MCF 10A (cell line): ENCODE measurements around the gene AGBL4. TPM values are rescaled to one million over a fixed set of nuclear protein-coding genes. Genes with fewer than 3 reads are reported as not detected.

Source experiments
- BruUV-seq: library from RNA; stranded (reverse); fragments of 400-500 nt; replicated peaks from 2 replicates; lab custom pipeline; 2021; lab: Mats Ljungman, UMichigan
- CTCF ChIA-PET: fragments of 300-600 bp; sonication (Branson Sonifier 250); formaldehyde crosslinking; extraction: SDS; loops from one replicate; lab custom pipeline; 2021; ENCODE audit warnings: antibody characterized with exemption, inconsistent platforms; lab: Yijun Ruan, JAX
- POLR2A ChIA-PET: fragments of 300-600, 350-650 bp; sonication (Branson Sonifier 250); formaldehyde crosslinking; extraction: SDS; loops from one replicate; lab custom pipeline; 2020; ENCODE audit warnings: antibody characterized with exemption, inconsistent platforms; lab: Yijun Ruan, JAX
- DNase-seq: peaks from one replicate; pipeline ENCODE4 v3.0.0-alpha.2; 2018; ENCODE audit not compliant: unreplicated experiment
- H3K27ac Mint-ChIP-seq: one replicate; pipeline ENCODE4 v1.8.0; 2022; ENCODE audit warnings: mild to moderate bottlenecking, low read depth, mixed read lengths; ENCODE audit not compliant: unreplicated experiment
- H3K27me3 Mint-ChIP-seq: one replicate; pipeline ENCODE4 v1.8.0; 2022; ENCODE audit warnings: mixed read lengths; ENCODE audit not compliant: insufficient read depth, unreplicated experiment
- H3K36me3 Mint-ChIP-seq: one replicate; pipeline ENCODE4 v1.8.0; 2022; ENCODE audit warnings: mild to moderate bottlenecking, moderate library complexity, mixed read lengths; ENCODE audit not compliant: insufficient read depth, unreplicated experiment
- H3K4me1 Mint-ChIP-seq: one replicate; pipeline ENCODE4 v1.8.0; 2022; ENCODE audit warnings: mixed read lengths; ENCODE audit not compliant: insufficient read depth, unreplicated experiment
- H3K4me3 Mint-ChIP-seq: one replicate; pipeline ENCODE4 v1.8.0; 2022; ENCODE audit warnings: mild to moderate bottlenecking, moderate library complexity, mixed read lengths; ENCODE audit not compliant: unreplicated experiment
- H3K9me3 Mint-ChIP-seq: one replicate; pipeline ENCODE4 v1.8.0; 2022; ENCODE audit warnings: mixed read lengths; ENCODE audit not compliant: unreplicated experiment
- intact Hi-C: fragments of 100-400 bp; cut with micrococcal nuclease; formaldehyde crosslinking; loops from 2 replicates; pipeline ENCODE4 v1.14.1; 2022
- total RNA-seq: library from RNA; stranded (reverse); gene quantifications from 2 replicates; pipeline ENCODE4 v1.2.3, GENCODE V29; 2022
- TF ChIP-seq, protein P1 (sequence below): fragments of 200-600 bp; IDR thresholded peaks from one replicate; pipeline ENCODE4 v1.8.0; 2022; ENCODE audit warnings: antibody characterized with exemption, mild to moderate bottlenecking; ENCODE audit not compliant: unreplicated experiment

Gene AGBL4
- total RNA-seq, 1 experiment from 2014 or later = not detected

DNA sequence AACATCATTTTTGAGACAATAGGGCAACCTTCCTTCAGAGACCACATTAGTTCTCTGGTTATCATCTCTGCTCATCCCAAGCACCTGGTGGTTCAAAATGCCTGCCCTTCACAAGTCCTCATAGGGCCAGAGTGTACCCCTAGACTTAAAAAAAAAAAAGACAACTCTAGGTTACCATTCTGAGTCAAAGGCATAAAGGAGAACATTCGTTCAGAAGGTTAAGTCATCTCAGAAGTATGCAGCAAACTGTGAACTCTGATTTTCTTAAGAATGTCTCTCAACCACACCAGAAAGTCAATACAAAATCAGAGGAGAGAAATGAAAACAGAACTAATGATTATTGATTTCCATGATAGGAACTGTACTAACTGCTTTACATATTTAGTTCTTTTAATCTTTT lies 1237.9 kb downstream of the AGBL4 start:
- POLR2A ChIA-PET = no interaction called here
- Mint-ChIP-seq H3K4me1 (no peaks in the 10 kb centered on the region), H3K4me3 (no peak overlapping the region), H3K27me3 (no peaks in the 10 kb centered on the region), H3K9me3 (no peaks in the 10 kb centered on the region), H3K27ac (no peak overlapping the region), H3K36me3 (no peaks in the 10 kb centered on the region)
- CTCF ChIA-PET = no interaction called here
- no TSS peak for BruUV-seq
- intact Hi-C loops = no loop called here
- DNase-seq = no peak
- TF ChIP-seq, protein P1, sequence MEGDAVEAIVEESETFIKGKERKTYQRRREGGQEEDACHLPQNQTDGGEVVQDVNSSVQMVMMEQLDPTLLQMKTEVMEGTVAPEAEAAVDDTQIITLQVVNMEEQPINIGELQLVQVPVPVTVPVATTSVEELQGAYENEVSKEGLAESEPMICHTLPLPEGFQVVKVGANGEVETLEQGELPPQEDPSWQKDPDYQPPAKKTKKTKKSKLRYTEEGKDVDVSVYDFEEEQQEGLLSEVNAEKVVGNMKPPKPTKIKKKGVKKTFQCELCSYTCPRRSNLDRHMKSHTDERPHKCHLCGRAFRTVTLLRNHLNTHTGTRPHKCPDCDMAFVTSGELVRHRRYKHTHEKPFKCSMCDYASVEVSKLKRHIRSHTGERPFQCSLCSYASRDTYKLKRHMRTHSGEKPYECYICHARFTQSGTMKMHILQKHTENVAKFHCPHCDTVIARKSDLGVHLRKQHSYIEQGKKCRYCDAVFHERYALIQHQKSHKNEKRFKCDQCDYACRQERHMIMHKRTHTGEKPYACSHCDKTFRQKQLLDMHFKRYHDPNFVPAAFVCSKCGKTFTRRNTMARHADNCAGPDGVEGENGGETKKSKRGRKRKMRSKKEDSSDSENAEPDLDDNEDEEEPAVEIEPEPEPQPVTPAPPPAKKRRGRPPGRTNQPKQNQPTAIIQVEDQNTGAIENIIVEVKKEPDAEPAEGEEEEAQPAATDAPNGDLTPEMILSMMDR = no peak

DNA sequence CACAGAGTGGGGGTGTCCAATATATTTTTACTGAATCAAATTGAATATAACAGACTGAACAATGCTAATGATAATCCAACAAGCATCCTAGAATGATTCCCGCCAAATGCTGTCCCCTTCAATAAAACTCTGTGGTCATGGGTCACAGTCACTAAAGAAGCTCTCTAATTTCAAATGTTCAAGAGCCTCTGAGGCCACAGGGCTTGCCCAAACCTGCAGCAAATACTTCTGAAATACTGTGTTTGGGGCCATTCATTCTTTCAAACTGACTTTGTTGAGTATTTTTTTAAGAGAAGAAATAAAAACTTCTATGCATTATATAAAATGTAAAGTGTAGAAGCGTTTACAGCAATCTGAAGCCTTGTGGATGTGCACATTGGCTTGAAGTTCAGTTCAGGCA lies 1239.5 kb downstream of the AGBL4 start:
- TF ChIP-seq, protein P1 = no peak
- Mint-ChIP-seq H3K36me3 (no peaks in the 10 kb centered on the region), H3K9me3 (no peaks in the 10 kb centered on the region), H3K4me3 (no peak overlapping the region), H3K27ac (no peak overlapping the region), H3K27me3 (no peaks in the 10 kb centered on the region), H3K4me1 (no peaks in the 10 kb centered on the region)
- intact Hi-C loops = no loop called here
- POLR2A ChIA-PET = no interaction called here
- no peak for DNase-seq
- BruUV-seq = no TSS peak
- CTCF ChIA-PET = interaction anchor here (1.2 kb wide), 1 partner anchor 33 kb away, joined by 3 read pairs; no protein-coding TSS in a partner anchor

DNA sequence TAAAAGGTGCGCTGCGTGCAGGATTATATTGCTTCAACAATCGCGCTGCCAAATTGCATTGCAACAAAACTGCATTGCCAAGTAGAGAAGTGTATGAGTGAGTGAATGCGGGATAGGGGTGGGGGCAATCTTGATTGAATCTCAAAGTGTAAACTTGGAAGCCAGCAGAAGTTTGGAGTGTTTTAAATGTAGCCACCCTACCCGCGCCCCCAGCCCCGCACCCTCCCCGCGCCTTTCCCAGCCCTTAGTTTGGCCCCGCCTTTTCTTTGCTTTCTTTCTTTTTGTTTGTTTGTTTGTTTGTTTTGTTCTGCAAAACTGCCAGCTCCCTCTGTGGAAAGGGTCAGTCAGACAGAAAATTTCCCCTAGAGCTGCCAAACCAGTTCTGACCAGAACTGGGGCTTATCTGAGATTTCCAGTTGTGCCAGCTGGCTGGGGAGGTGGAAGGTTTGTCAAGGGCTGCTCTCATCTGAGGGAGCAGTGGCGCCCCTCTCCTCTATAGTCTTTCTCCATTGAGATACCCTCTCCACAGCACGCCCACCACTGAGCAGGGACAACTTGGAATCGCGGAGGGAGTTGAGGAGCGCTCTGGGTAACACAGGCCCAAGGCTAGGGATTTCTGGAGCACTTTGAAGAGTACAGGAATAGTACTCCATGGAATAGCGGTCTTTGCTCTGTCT lies 1246.4 kb downstream of the AGBL4 start:
- CTCF ChIA-PET = interaction anchor here (0.5 to 0.6 kb wide), 2 partner anchors 306 to 666 kb away, joined by 3 read pairs; partner anchors contain the start of gene SPATA6
- no peaks in the 10 kb centered on the region for H3K36me3 Mint-ChIP-seq
- POLR2A ChIA-PET = no interaction called here
- H3K4me3 Mint-ChIP-seq = no peak overlapping the region
- no peaks in the 10 kb centered on the region for H3K4me1 Mint-ChIP-seq
- no peaks in the 10 kb centered on the region for H3K9me3 Mint-ChIP-seq
- TF ChIP-seq, protein P1 = no peak
- no peak for DNase-seq
- no peak overlapping the region for H3K27ac Mint-ChIP-seq
- BruUV-seq = no TSS peak
- H3K27me3 Mint-ChIP-seq = peaks cover 28% of the 10 kb centered on the region
- intact Hi-C loops = no loop called here

DNA sequence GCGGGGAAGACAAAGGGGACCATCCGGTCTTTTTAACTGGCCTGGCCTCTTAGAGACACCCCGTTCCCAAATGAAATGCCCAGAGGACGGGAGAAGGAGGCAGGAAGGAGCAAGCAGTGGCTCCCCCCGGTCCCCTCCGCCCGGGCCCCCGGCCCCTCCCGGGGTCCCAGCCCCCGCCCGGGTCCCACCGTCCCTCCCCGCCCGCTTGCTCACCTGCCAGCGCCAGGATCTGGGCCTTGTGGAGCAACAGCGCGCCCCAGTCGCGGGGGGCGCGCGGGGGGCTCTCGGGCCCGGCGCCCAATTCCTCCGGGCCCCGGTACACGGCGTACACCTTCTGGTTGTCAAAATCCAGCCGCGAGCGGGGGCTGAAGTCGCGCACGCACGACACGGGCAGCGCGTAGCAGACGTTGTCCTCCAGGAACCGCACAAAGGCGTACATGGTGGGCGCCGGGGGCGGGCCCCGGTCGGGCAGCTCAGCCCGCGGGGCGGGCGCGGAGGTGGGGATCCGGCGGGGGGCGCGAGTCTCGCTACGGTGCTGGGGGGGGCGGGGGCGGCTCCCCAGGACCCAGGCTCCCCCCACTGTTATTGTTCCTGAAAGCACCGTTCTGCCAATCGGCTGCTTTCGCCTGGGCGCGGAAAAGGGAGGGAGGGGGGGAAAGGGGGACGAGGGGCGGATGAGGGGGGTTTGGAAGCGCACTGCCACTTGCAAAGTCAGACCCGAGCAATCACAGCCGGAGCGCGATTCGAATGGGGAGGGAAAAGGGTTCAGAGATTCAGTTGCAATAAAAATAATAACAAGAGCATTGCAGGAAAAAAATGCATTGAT lies 1247.1 kb downstream of the AGBL4 start, which contains the start of gene BEND5:
Gene BEND5 (minus strand): TSS at position 499 of the 826 bp plus-strand sequence. CDS start 60 bp downstream, at position 439.
- intact Hi-C loops = no loop called here
- ChIA-PET POLR2A (no interaction called here), CTCF (no interaction called here)
- H3K4me3 Mint-ChIP-seq = no peak within 1 kb of the TSS
- TF ChIP-seq, protein P1 = no peak
- H3K4me1 Mint-ChIP-seq = no peaks in the 10 kb centered on the region
- H3K27ac Mint-ChIP-seq = no peak within 1 kb of the TSS
- BruUV-seq = no TSS peak
- peaks cover 28% of the 10 kb centered on the region for H3K27me3 Mint-ChIP-seq
- peaks cover 5% of the 10 kb centered on the region for H3K36me3 Mint-ChIP-seq
- H3K9me3 Mint-ChIP-seq = no peaks in the 10 kb centered on the region
- DNase-seq = no peak
